Ovary (tissue), 9 donors: Measurements from ENCODE around the gene ATP13A1. TPM values are rescaled to one million over a fixed set of nuclear protein-coding genes. Genes with fewer than 3 reads are reported as not detected.
"Not testable (repeated sequence)": the region's sequence is repeated elsewhere in the genome, so short reads cannot be mapped to it uniquely, and the experiment has no call there.

Source experiments
- DNase-seq, 5 donors: peaks; one replicate each; pipeline ENCODE4 v3.0.0-alpha.2; 2019 to 2020
- H3K27ac ChIP-seq, 2 donors: fragments of 200-600 bp; one replicate each; pipeline versions ENCODE4 v1.5.1 to v1.8.0; 2019 to 2022
- H3K27me3 ChIP-seq: fragments of 200-600 bp; one replicate; pipeline ENCODE4 v1.8.0; 2022
- H3K36me3 ChIP-seq: fragments of 200-600 bp; sonication (generic); one replicate; pipeline ENCODE4 v1.5.1; 2019
- H3K4me1 ChIP-seq: one replicate; pipeline ENCODE4 v1.8.1; 2013; ENCODE audit warnings: mild to moderate bottlenecking, moderate library complexity; ENCODE audit not compliant: insufficient read depth
- H3K4me3 ChIP-seq: fragments of 200-600 bp; sonication (generic); one replicate; pipeline ENCODE4 v1.5.1; 2017
- H3K9me3 ChIP-seq, 2 donors: fragments of 200-600 bp in 1 of 2; sonication (generic) in 1 of 2; one replicate each; pipeline versions ENCODE4 v1.5.1 to v1.8.1; 2013 to 2019; ENCODE audit warnings: mild to moderate bottlenecking in 1 of 2, moderate library complexity in 1 of 2
- CTCF ChIP-seq, 3 donors: fragments of 450-650 bp in 2 of 3; fragments of 200-600 bp in 1 of 3; IDR thresholded peaks; one replicate each; pipeline versions ENCODE4 v1.5.1 to v1.8.0; 2016 to 2022; ENCODE audit warnings: antibody characterized with exemption in 3 of 3, mild to moderate bottlenecking in 1 of 3
- EP300 ChIP-seq: sonication (generic); formaldehyde crosslinking; IDR thresholded peaks from one replicate; pipeline ENCODE4 v1.6.1; 2017; ENCODE audit warnings: antibody characterized with exemption
- POLR2A ChIP-seq: fragments of 450-650 bp; IDR thresholded peaks from one replicate; pipeline ENCODE4 v1.6.1; 2017; ENCODE audit warnings: antibody characterized with exemption, mild to moderate bottlenecking, moderate library complexity
- WGBS, 3 donors: extraction: QIAGEN DNeasy Blood & Tissue Kit in 1 of 3; methylation state at CpG; one replicate each; pipeline versions ENCODE4 v1.1.5 to v1.1.7; 2013 to 2017; 5-methylcytosine and 5-hydroxymethylcytosine counted together
- intact Hi-C, 4 donors: fragments of 100-400 bp; cut with DNase I; formaldehyde crosslinking; loops; one replicate each; pipeline versions ENCODE4 v1.11.0 to v1.15.1; 2022 to 2023
- polyA plus RNA-seq, 2 donors: library from polyadenylated mRNA; stranded (reverse); fragments of 200-250 nt in 1 of 2; fragments of 350-450 nt in 1 of 2; fragmentation: Illumina TruSeq in 1 of 2; extraction: RNeasy Lipid Tissue Mini Kit (QIAGEN cat#74804) in 1 of 2; gene quantifications; one replicate each; pipeline ENCODE4 v1.2.3, GENCODE V29; 2013 to 2014
- total RNA-seq, 7 donors: library from RNA; depleted of rRNA in 2 of 7; stranded (reverse); fragments of >200 nt in 2 of 7; fragmentation: NEBNext Ultra II Directional in 3 of 7; extraction: Animal tissue kit (Norgen Biotek cat#: 25700) in 3 of 7; gene quantifications; one replicate each; pipeline versions ENCODE4 v1.1.0 to v1.2.4, GENCODE V29; 2016 to 2023
- donor health status: DM: no; HTN: no; CAD: no; lungs with moderate emphysema.
- donor health status: DM: no; HTN: no; CAD: no.
- donor health status: Bipolar disorder and iron deficiency.
- donor health status: DM: yes; HTN: yes; CAD: no.
- donor health status: DM: no; HTN: no; CAD: no.
- donor health status: DM: yes; HTN: yes; CAD: no.

Gene ATP13A1
- total and polyA plus RNA-seq, 9 donors = 24.9 to 407 (median 58.0) TPM

GRCh38 chr19:19710506-19710905, 47.0 kb upstream of the ATP13A1 start:
- H3K9me3 ChIP-seq = peaks cover 36 to 57% of the 10 kb centered on the region in 2 donors
- no peak overlapping the region for H3K4me3 ChIP-seq
- no peak overlapping the region for H3K27ac ChIP-seq
- TF ChIP-seq CTCF (IDR thresholded peaks at IDR 0.05) = no peak
- no peak for TF ChIP-seq EP300
- TF ChIP-seq POLR2A = no peak
- no peaks in the 10 kb centered on the region for H3K27me3 ChIP-seq
- no peak for DNase-seq
- 97 to 100% (median 98%) methylated on average over 2 of the region's 2 CpGs for WGBS, 3 donors
- peaks cover 6% of the 10 kb centered on the region for H3K36me3 ChIP-seq
- H3K4me1 ChIP-seq = no peaks in the 10 kb centered on the region
- intact Hi-C loops = no loop called here

GRCh38 chr19:19704836-19705235, 41.4 kb upstream of the ATP13A1 start:
- TF ChIP-seq POLR2A = no peak
- TF ChIP-seq CTCF (IDR thresholded peaks at IDR 0.05) = no peak
- no peak for TF ChIP-seq EP300
- H3K36me3 ChIP-seq = no peaks in the 10 kb centered on the region

GRCh38 chr19:19700493-19700892, 37.0 kb upstream of the ATP13A1 start:
- intact Hi-C loops, H3K4me1 ChIP-seq, H3K36me3 ChIP-seq, H3K27me3 ChIP-seq, DNase-seq, H3K4me3 ChIP-seq, H3K27ac ChIP-seq: not testable (repeated sequence)
- peaks cover under 1 to 15% of the 10 kb centered on the region in 2 donors for H3K9me3 ChIP-seq
- 96 to 100% (median 97%) methylated on average over 1 of the region's 1 CpG for WGBS, 3 donors

More at GRCh38 chr19:19704836-19705235, 41.4 kb upstream of the ATP13A1 start:
- no peak for DNase-seq
- Histone ChIP-seq H3K4me3 (no peak overlapping the region), H3K9me3 (peaks cover 21 to 25% of the 10 kb centered on the region in 2 donors), H3K27ac (no peak overlapping the region), H3K27me3 (no peaks in the 10 kb centered on the region), H3K4me1 (no peaks in the 10 kb centered on the region)
- WGBS, 3 donors = 87 to 95% (median 94%) methylated on average over 6 of the region's 6 CpGs
- intact Hi-C loops = no loop called here

- Histone ChIP-seq H3K4me3 (no peak overlapping the region), H3K36me3 (no peaks in the 10 kb centered on the region), H3K4me1 (no peaks in the 10 kb centered on the region), H3K27ac (no peak overlapping the region), H3K9me3 (peaks cover 0 to 7% of the 10 kb centered on the region in 2 donors), H3K27me3 (no peaks in the 10 kb centered on the region)
- TF ChIP-seq EP300 (no peak), CTCF (IDR thresholded peaks at IDR 0.05) (no peak), POLR2A (no peak)
- WGBS, 3 donors = 85 to 95% (median 94%) methylated on average over 5 of the region's 5 CpGs
- intact Hi-C loops = no loop called here
- DNase-seq = no peak
Measured at GRCh38 chr19:19697589-19697988, 34.1 kb upstream of the ATP13A1 start.

GRCh38 chr19:19696386-19696785, 32.9 kb upstream of the ATP13A1 start:
- no peaks in the 10 kb centered on the region for H3K36me3 ChIP-seq
- TF ChIP-seq CTCF (IDR thresholded peaks at IDR 0.05) = no peak
- no peak for TF ChIP-seq POLR2A
- TF ChIP-seq EP300 = no peak
- DNase-seq = no peak
- no peaks in the 10 kb centered on the region for H3K4me1 ChIP-seq
- H3K27ac ChIP-seq = no peak overlapping the region
- intact Hi-C loops = no loop called here
- H3K4me3 ChIP-seq = no peak overlapping the region
- H3K27me3 ChIP-seq = no peaks in the 10 kb centered on the region
- no peaks in the 10 kb centered on the region for H3K9me3 ChIP-seq
- WGBS, 3 donors = 43 to 75% (median 65%) methylated on average over 2 of the region's 2 CpGs
